Mesothelial cell of epicardium (in vitro differentiated cells): ENCODE measurements around the gene SLFN5. TPM values are rescaled to one million over a fixed set of nuclear protein-coding genes. Genes with fewer than 3 reads are reported as not detected.
A peak's percentile ranks its signal among the peaks of the same experiment; 100 is the strongest.

Source experiments
- DNase-seq, 2 experiments: peaks; one replicate each; pipeline ENCODE4 v3.0.0; 2021; ENCODE audit warnings: low spot score in 2 of 2; ENCODE audit not compliant: unreplicated experiment in 2 of 2
- H3K27ac Mint-ChIP-seq: 2 replicates; pipeline ENCODE4 v1.8.0; 2021; ENCODE audit warnings: mixed read lengths
- H3K27me3 Mint-ChIP-seq: 2 replicates; pipeline ENCODE4 v1.8.0; 2021; ENCODE audit warnings: low read depth, mixed read lengths
- H3K36me3 Mint-ChIP-seq: 2 replicates; pipeline ENCODE4 v1.8.0; 2021; ENCODE audit warnings: mixed read lengths
- H3K4me1 Mint-ChIP-seq: 2 replicates; pipeline ENCODE4 v1.8.0; 2021; ENCODE audit warnings: mixed read lengths
- H3K4me3 Mint-ChIP-seq: 2 replicates; pipeline ENCODE4 v1.8.0; 2021; ENCODE audit warnings: mild to moderate bottlenecking, moderate library complexity, mixed read lengths
- H3K9me3 Mint-ChIP-seq: 2 replicates; pipeline ENCODE4 v1.8.0; 2021; ENCODE audit warnings: mixed read lengths
- total RNA-seq: library from RNA; stranded (reverse); gene quantifications from 3 replicates; pipeline ENCODE4 v1.2.1, GENCODE V29; 2021
- TF ChIP-seq, protein P1 (sequence below): fragments of 200-600 bp; sonication (generic); IDR thresholded peaks from one replicate; pipeline ENCODE4 v1.5.0; 2021; ENCODE audit warnings: antibody characterized with exemption; ENCODE audit not compliant: unreplicated experiment

SLFN5 gene
- total RNA-seq, 1 donor from 2014 or later: 50.0 TPM

- peaks cover 6% of the 10 kb centered on the region for H3K9me3 Mint-ChIP-seq
- H3K4me3 Mint-ChIP-seq: peak overlapping the region; percentile 50
- H3K27me3 Mint-ChIP-seq: peaks cover 34% of the 10 kb centered on the region
- H3K36me3 Mint-ChIP-seq: no peaks in the 10 kb centered on the region
- no peak for DNase-seq
- H3K27ac Mint-ChIP-seq: no peak overlapping the region
- TF ChIP-seq, protein P1, sequence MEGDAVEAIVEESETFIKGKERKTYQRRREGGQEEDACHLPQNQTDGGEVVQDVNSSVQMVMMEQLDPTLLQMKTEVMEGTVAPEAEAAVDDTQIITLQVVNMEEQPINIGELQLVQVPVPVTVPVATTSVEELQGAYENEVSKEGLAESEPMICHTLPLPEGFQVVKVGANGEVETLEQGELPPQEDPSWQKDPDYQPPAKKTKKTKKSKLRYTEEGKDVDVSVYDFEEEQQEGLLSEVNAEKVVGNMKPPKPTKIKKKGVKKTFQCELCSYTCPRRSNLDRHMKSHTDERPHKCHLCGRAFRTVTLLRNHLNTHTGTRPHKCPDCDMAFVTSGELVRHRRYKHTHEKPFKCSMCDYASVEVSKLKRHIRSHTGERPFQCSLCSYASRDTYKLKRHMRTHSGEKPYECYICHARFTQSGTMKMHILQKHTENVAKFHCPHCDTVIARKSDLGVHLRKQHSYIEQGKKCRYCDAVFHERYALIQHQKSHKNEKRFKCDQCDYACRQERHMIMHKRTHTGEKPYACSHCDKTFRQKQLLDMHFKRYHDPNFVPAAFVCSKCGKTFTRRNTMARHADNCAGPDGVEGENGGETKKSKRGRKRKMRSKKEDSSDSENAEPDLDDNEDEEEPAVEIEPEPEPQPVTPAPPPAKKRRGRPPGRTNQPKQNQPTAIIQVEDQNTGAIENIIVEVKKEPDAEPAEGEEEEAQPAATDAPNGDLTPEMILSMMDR: peak; percentile 63
- H3K4me1 Mint-ChIP-seq: peaks cover 27% of the 10 kb centered on the region
Observed at GRCh38 chr17:35312790-35313711, 70.2 kb downstream of the SLFN5 start.

- Mint-ChIP-seq H3K27me3 (peaks cover 32% of the 10 kb centered on the region), H3K27ac (no peak overlapping the region), H3K36me3 (no peaks in the 10 kb centered on the region), H3K9me3 (peaks cover 6% of the 10 kb centered on the region), H3K4me3 (peak overlapping the region; percentile 50), H3K4me1 (peaks cover 27% of the 10 kb centered on the region)
- DNase-seq: no peak
- TF ChIP-seq, protein P1: no peak
Observed at GRCh38 chr17:35313875-35314409, 71.1 kb downstream of the SLFN5 start.

- peaks cover 27% of the 10 kb centered on the region for H3K4me1 Mint-ChIP-seq
- peak overlapping the region; percentile 68 for H3K27ac Mint-ChIP-seq
- H3K27me3 Mint-ChIP-seq: peaks cover 35% of the 10 kb centered on the region
- no peak overlapping the region for H3K4me3 Mint-ChIP-seq
- TF ChIP-seq, protein P1: no peak
- H3K9me3 Mint-ChIP-seq: no peaks in the 10 kb centered on the region
- no peak for DNase-seq
- no peaks in the 10 kb centered on the region for H3K36me3 Mint-ChIP-seq
Observed at GRCh38 chr17:35314415-35315216, 71.7 kb downstream of the SLFN5 start.

DNA sequence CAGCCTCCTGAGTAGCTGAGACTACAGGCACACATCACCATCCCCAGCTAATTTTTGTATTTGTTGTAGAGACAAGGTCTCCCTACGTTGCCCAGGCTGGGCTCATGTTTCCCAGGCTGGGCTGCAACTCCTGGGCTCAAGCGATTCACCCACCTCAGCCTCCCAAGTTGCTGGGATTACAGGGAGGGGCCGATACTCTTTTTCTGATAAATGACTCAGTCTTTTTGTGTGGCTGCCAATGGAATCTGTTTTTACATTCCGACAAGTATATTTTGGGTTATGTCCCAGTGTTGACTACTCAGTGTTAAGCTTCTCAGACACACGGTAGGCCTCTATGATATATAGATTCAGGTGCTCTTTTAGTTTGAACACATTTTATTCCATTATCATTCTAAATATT lies 72.4 kb downstream of the SLFN5 start:
- TF ChIP-seq, protein P1: no peak
- Mint-ChIP-seq H3K27me3 (peaks cover 38% of the 10 kb centered on the region), H3K9me3 (no peaks in the 10 kb centered on the region), H3K36me3 (no peaks in the 10 kb centered on the region), H3K4me3 (no peak overlapping the region), H3K27ac (peak overlapping the region; percentile 68), H3K4me1 (peaks cover 27% of the 10 kb centered on the region)
- no peak for DNase-seq

DNA sequence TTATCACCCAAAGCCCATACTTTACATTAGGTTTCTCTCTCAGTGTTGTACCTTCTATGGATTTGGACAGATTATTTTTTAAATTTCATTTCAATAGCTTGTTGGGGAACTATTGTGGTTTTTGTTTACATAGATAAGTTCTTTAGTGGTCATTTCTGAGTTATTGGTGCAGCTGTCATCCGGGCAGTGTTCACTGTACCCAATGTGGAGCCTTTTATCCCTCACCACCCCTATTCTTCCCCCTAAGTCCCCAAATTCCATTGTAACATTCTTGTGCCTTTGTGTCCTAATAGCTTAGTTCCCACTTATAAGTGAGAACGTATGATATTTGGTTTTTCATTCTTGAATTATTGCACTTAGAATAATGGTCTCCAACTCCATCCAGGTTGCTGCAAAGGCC lies 73.1 kb downstream of the SLFN5 start:
- TF ChIP-seq, protein P1: no peak
- Mint-ChIP-seq H3K4me1 (peaks cover 27% of the 10 kb centered on the region), H3K36me3 (no peaks in the 10 kb centered on the region), H3K9me3 (no peaks in the 10 kb centered on the region), H3K27ac (no peak overlapping the region), H3K4me3 (no peak overlapping the region), H3K27me3 (peaks cover 38% of the 10 kb centered on the region)
- DNase-seq: no peak
